HL-60 (cell line): ENCODE measurements around the gene MPC1.
"Not testable (repeated sequence)": the region's sequence is repeated elsewhere in the genome, so short reads cannot be mapped to it uniquely, and the experiment has no call there.

Experiments
- DNase-seq, 2 experiments: peaks; one replicate each; pipeline ENCODE4 v3.0.0-alpha.2; 2010 to 2020; ENCODE audit warnings: low read depth in 1 of 2, low spot score in 1 of 2
- H3K27ac ChIP-seq: fragments of 250-450 bp; sonication (Bioruptor Pico); replicated peaks from 2 replicates; pipeline ENCODE4 v1.5.1; 2020; ENCODE audit warnings: mild to moderate bottlenecking, moderate library complexity
- H3K27me3 ChIP-seq: fragments of 250-450 bp; sonication (Bioruptor Pico); 2 replicates; pipeline ENCODE4 v1.5.1; 2021; ENCODE audit warnings: mild to moderate bottlenecking, moderate library complexity; ENCODE audit not compliant: insufficient read depth, poor library complexity, severe bottlenecking
- H3K4me3 ChIP-seq: replicated peaks from 2 replicates; pipeline ENCODE4 v1.5.1; 2011; ENCODE audit warnings: mild to moderate bottlenecking, control low read depth, low read length; ENCODE audit not compliant: insufficient read depth
- CTCF ChIP-seq: IDR thresholded peaks from one replicate; pipeline ENCODE4 v1.5.1; 2011; ENCODE audit warnings: low read length, control low read depth, inconsistent platforms; ENCODE audit not compliant: insufficient read depth
- GABPA ChIP-seq: IDR thresholded peaks from 2 replicates; pipeline ENCODE4 v1.6.1; 2012; ENCODE audit warnings: low read depth
- POLR2AphosphoS5 ChIP-seq: IDR thresholded peaks from 2 replicates; pipeline ENCODE4 v1.6.1; 2012; ENCODE audit warnings: low read depth
- REST ChIP-seq: IDR thresholded peaks from 2 replicates; pipeline ENCODE4 v1.6.1; 2012; ENCODE audit warnings: low read depth; ENCODE audit not compliant: insufficient replicate concordance
- SPI1 ChIP-seq: IDR thresholded peaks from 2 replicates; pipeline ENCODE4 v1.6.1; 2012; ENCODE audit warnings: low read depth, mild to moderate bottlenecking, borderline replicate concordance

Gene MPC1

GRCh38 chr6:166346965-166347364 lies 35.8 kb downstream of the MPC1 start:
- no peaks in the 10 kb centered on the region for H3K27me3 ChIP-seq
- no peak for TF ChIP-seq GABPA
- no peak for TF ChIP-seq CTCF
- no peak for TF ChIP-seq POLR2AphosphoS5
- TF ChIP-seq SPI1, result no peak
- H3K27ac ChIP-seq, result no peak overlapping the region
- DNase-seq, result no peak
- H3K4me3 ChIP-seq, result no peak overlapping the region

GRCh38 chr6:166346449-166346848 lies 36.3 kb downstream of the MPC1 start:
- Histone ChIP-seq H3K27ac (no peak overlapping the region), H3K4me3 (no peak overlapping the region), H3K27me3 (no peaks in the 10 kb centered on the region)
- no peak for TF ChIP-seq CTCF
- TF ChIP-seq GABPA, result no peak
- TF ChIP-seq REST, result no peak
- no peak for TF ChIP-seq SPI1
- no peak for TF ChIP-seq POLR2AphosphoS5
- no peak for DNase-seq

DNA sequence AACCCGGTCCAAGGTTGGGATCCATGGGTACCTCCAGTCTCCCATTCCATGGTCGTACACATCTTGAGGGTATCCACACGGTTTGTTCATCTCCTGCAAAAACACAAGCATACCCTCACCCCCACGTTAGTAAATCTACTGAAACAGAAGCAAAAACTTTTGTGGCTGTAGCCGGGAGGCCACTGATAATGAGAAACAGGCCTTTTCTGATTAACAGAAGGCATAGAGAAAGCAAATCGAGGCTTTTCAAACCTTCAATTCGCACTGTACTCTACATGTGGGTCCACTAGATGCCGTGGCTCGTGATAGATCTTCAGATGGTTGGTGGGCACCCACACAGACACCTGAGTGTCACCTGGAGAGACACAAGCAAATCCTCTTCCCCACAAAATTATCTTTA lies 37.1 kb downstream of the MPC1 start:
- not testable (repeated sequence) for H3K4me3 ChIP-seq, DNase-seq, H3K27ac ChIP-seq, H3K27me3 ChIP-seq

DNA sequence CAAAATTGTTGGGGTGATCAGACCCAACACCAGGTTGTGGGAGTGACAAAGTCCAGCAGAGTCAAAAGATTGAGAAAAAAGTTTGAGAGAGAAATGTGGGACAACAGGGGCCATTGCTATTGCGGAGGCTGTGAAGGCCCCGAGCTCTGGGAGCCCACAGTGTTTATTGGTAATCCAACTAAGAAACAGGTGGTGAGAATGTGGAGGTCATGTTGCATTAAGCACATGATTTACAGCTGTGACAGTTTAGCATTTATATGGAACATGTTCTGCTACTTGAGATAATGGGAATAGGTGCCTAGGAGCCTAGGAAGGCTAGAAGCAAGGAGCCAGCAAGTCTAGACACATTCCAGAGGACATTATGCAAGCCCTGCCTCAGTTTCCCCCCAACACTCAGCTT lies 37.8 kb downstream of the MPC1 start:
- H3K27me3 ChIP-seq, DNase-seq, H3K27ac ChIP-seq, H3K4me3 ChIP-seq: not testable (repeated sequence)

GRCh38 chr6:166344240-166344639 lies 38.5 kb downstream of the MPC1 start:
- no peak for DNase-seq
- no peak for TF ChIP-seq REST
- no peak for TF ChIP-seq POLR2AphosphoS5
- no peak for TF ChIP-seq SPI1
- TF ChIP-seq GABPA, result no peak
- no peak for TF ChIP-seq CTCF
- H3K4me3 ChIP-seq, result no peak overlapping the region
- H3K27me3 ChIP-seq, result no peaks in the 10 kb centered on the region
- no peak overlapping the region for H3K27ac ChIP-seq
